B cell (primary cell): ENCODE measurements around the gene DGAT2L6. TPM values are rescaled to one million over a fixed set of nuclear protein-coding genes. Genes with fewer than 3 reads are reported as not detected.

ENCODE experiments used
- ATAC-seq: fragments of 200-7000 bp; cut with Tn5 transposase; one replicate; pipeline ENCODE4 v1.10.0; 2021; ENCODE audit warnings: low read depth, mild to moderate bottlenecking, moderate number of reproducible peaks, moderate library complexity
- CTCF ChIA-PET: fragments of 350-600 bp; sonication (Branson Sonifier 250); formaldehyde crosslinking; loops from one replicate; lab custom pipeline; 2021; ENCODE audit warnings: antibody characterized with exemption, inconsistent platforms; lab: Charles Lee
- POLR2A ChIA-PET: fragments of 350-600 bp; sonication (Branson Sonifier 250); formaldehyde crosslinking; loops from one replicate; lab custom pipeline; 2021; ENCODE audit warnings: antibody characterized with exemption; lab: Charles Lee
- DNase-seq: peaks from one replicate; pipeline ENCODE4 v3.0.0; 2013
- H2AFZ ChIP-seq: 2 replicates; pipeline ENCODE4 v1.6.1; 2012; ENCODE audit warnings: mild to moderate bottlenecking, low read depth, low read length; ENCODE audit not compliant: insufficient read depth, poor library complexity, severe bottlenecking
- H3K27ac ChIP-seq, 2 donors: 1 replicate in 1 of 2; 2 replicates in 1 of 2; pipeline ENCODE4 v1.5.1; 2012 to 2013; ENCODE audit warnings: low read length in 2 of 2, mild to moderate bottlenecking in 2 of 2, moderate library complexity in 1 of 2
- H3K27me3 ChIP-seq, 4 experiments: fragments of 200-600 bp in 1 of 4; sonication (generic) in 1 of 4; replicated peaks in 1 of 4; 1 replicate in 2 of 4; 2 replicates in 2 of 4; pipeline versions ENCODE4 v1.6.1 to v1.7.0; 2013 to 2016; ENCODE audit warnings: low read length in 3 of 4, mild to moderate bottlenecking in 2 of 4, mixed read lengths in 1 of 4, moderate library complexity in 1 of 4; ENCODE audit not compliant: insufficient read depth in 4 of 4, control insufficient read depth in 3 of 4; ENCODE audit errors: control extremely low read depth in 1 of 4
- H3K36me3 ChIP-seq, 2 experiments: replicated peaks in 1 of 2; 1 replicate in 1 of 2; 2 replicates in 1 of 2; pipeline versions ENCODE4 v1.6.1 to v1.7.1; 2013; ENCODE audit warnings: low read length in 1 of 2; ENCODE audit not compliant: insufficient read depth in 2 of 2, control insufficient read depth in 1 of 2; ENCODE audit errors: control extremely low read depth in 1 of 2, extremely low read depth in 1 of 2
- H3K4me1 ChIP-seq, 2 donors: fragments of 200-600 bp in 1 of 2; sonication (generic) in 1 of 2; 1 replicate in 1 of 2; 2 replicates in 1 of 2; pipeline versions ENCODE4 v1.5.1 to v1.6.1; 2013 to 2017; ENCODE audit warnings: low read length in 2 of 2; ENCODE audit not compliant: control insufficient read depth in 2 of 2, insufficient read depth in 2 of 2
- H3K4me2 ChIP-seq: replicated peaks from 2 replicates; pipeline ENCODE3; 2012; ENCODE audit warnings: mild to moderate bottlenecking, low read depth, low read length; ENCODE audit not compliant: poor library complexity, severe bottlenecking
- H3K4me3 ChIP-seq, 5 experiments: fragments of 200-600 bp in 1 of 5; sonication (generic) in 1 of 5; 1 replicate in 3 of 5; 2 replicates in 2 of 5; pipeline versions ENCODE4 v1.5.1 to v1.7.0; 2011 to 2016; ENCODE audit warnings: low read length in 4 of 5, mild to moderate bottlenecking in 4 of 5, low read depth in 2 of 5, control low read depth in 1 of 5, moderate library complexity in 1 of 5; ENCODE audit not compliant: insufficient read depth in 1 of 5; ENCODE audit errors: control extremely low read depth in 1 of 5, extremely low read depth in 1 of 5
- H3K79me2 ChIP-seq: fragments of 200-600 bp; sonication (generic); one replicate; pipeline ENCODE4 v1.6.0; 2016; ENCODE audit warnings: low read length; ENCODE audit not compliant: control insufficient read depth, insufficient read depth
- H3K9ac ChIP-seq: fragments of 200-600 bp; sonication (generic); 2 replicates; pipeline ENCODE4 v1.6.1; 2017; ENCODE audit warnings: mild to moderate bottlenecking, low read length, moderate library complexity
- H3K9me3 ChIP-seq, 3 donors: one replicate each; pipeline versions ENCODE4 v1.6.1 to v1.7.1; 2013; ENCODE audit warnings: low read length in 2 of 3; ENCODE audit not compliant: control insufficient read depth in 2 of 3, insufficient read depth in 1 of 3; ENCODE audit errors: control extremely low read depth in 1 of 3
- H4K20me1 ChIP-seq: 2 replicates; pipeline ENCODE4 v1.6.0; 2012; ENCODE audit warnings: mild to moderate bottlenecking, low read length; ENCODE audit not compliant: insufficient read depth, control insufficient read depth, poor library complexity, severe bottlenecking
- H3K27ac Mint-ChIP-seq: one replicate; pipeline ENCODE4 v1.8.0; 2021; ENCODE audit warnings: mixed read lengths
- H3K27me3 Mint-ChIP-seq: one replicate; pipeline ENCODE4 v1.8.0; 2021; ENCODE audit warnings: mixed read lengths
- H3K4me1 Mint-ChIP-seq: one replicate; pipeline ENCODE4 v1.8.0; 2021; ENCODE audit warnings: mixed read lengths
- H3K4me3 Mint-ChIP-seq: one replicate; pipeline ENCODE4 v1.8.0; 2021; ENCODE audit warnings: mixed read lengths
- H3K9me3 Mint-ChIP-seq: one replicate; pipeline ENCODE4 v1.8.0; 2022; ENCODE audit warnings: mixed read lengths; ENCODE audit not compliant: insufficient read depth
- EZH2 ChIP-seq: IDR thresholded peaks from 2 replicates; pipeline ENCODE4 v1.6.1; 2012; ENCODE audit warnings: borderline replicate concordance, low read depth, mild to moderate bottlenecking, moderate library complexity, low read length; ENCODE audit not compliant: insufficient read depth, poor library complexity, severe bottlenecking
- WGBS: methylation state at CpG from one replicate; pipeline ENCODE4 v1.1.5; 2013; ENCODE audit warnings: missing lambda C conversion rate; ENCODE audit not compliant: insufficient coverage; 5-methylcytosine and 5-hydroxymethylcytosine counted together
- intact Hi-C: fragments of 100-400 bp; cut with micrococcal nuclease; formaldehyde crosslinking; loops from one replicate; pipeline ENCODE4 v1.10.0; 2022
- polyA plus RNA-seq: library from polyadenylated mRNA; depleted of rRNA; stranded (reverse); fragments of >200 nt; gene quantifications from 2 replicates; pipeline ENCODE4 v1.2.3, GENCODE V29; 2012
- total RNA-seq, 2 donors: library from RNA; stranded (reverse); fragments of 120-200 nt in 1 of 2; gene quantifications; 1 replicate in 1 of 2; 2 replicates in 1 of 2; pipeline versions ENCODE4 v1.2.3 to v1.2.4, GENCODE V29; 2013 to 2022
- TF ChIP-seq, protein P1 (sequence below): fragments of 200-600 bp; IDR thresholded peaks from one replicate; pipeline ENCODE4 v1.8.0; 2022; ENCODE audit warnings: antibody characterized with exemption, mild to moderate bottlenecking

DGAT2L6 gene
- total and polyA plus RNA-seq, 2 donors (not counting 1 experiment from before 2014, with no cell fraction given) = not detected

DNA sequence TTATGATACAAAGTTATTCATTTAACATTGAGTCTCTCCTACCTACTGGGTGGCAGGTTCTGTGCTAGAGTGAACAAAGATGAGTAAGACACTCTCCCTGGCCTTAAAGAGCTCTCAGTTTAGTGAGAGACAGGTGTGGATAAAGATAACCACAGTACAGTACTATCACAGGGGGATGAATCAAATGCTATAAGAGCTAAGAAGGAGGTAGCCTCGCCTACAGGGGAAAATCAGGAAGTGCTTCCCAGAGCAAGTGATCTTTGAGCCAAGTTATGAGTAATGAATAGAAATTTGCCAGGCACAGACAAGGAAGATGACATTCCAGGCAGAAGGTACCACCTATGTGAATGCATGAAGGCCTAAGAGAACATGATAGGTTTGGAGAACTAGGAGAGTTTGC is 47.5 kb upstream of the DGAT2L6 start:
- no peaks in the 10 kb centered on the region for H3K9me3 ChIP-seq
- DNase-seq (no peak), ATAC-seq (no peak)
- H3K27me3 ChIP-seq = no peaks in the 10 kb centered on the region
- peaks cover 7% of the 10 kb centered on the region in 2 donors for H3K4me1 ChIP-seq
- no peaks in the 10 kb centered on the region for H3K9me3 Mint-ChIP-seq
- H3K27me3 Mint-ChIP-seq = no peaks in the 10 kb centered on the region
- H3K79me2 ChIP-seq = peaks cover 10% of the 10 kb centered on the region
- H3K4me2 ChIP-seq = no peak overlapping the region
- H4K20me1 ChIP-seq = no peaks in the 10 kb centered on the region
- TF ChIP-seq EZH2 = no peak
- TF ChIP-seq, protein P1, sequence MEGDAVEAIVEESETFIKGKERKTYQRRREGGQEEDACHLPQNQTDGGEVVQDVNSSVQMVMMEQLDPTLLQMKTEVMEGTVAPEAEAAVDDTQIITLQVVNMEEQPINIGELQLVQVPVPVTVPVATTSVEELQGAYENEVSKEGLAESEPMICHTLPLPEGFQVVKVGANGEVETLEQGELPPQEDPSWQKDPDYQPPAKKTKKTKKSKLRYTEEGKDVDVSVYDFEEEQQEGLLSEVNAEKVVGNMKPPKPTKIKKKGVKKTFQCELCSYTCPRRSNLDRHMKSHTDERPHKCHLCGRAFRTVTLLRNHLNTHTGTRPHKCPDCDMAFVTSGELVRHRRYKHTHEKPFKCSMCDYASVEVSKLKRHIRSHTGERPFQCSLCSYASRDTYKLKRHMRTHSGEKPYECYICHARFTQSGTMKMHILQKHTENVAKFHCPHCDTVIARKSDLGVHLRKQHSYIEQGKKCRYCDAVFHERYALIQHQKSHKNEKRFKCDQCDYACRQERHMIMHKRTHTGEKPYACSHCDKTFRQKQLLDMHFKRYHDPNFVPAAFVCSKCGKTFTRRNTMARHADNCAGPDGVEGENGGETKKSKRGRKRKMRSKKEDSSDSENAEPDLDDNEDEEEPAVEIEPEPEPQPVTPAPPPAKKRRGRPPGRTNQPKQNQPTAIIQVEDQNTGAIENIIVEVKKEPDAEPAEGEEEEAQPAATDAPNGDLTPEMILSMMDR = no peak
- WGBS = no CpG with 5 or more reads among the region's 1 CpG
- H3K4me1 Mint-ChIP-seq = peaks cover 15% of the 10 kb centered on the region
- H2AFZ ChIP-seq = no peak overlapping the region
- ChIA-PET POLR2A (no interaction called here), CTCF (interaction anchor here (1.4 kb wide), 1 partner anchor 32 kb away, joined by 4 read pairs; no protein-coding TSS in a partner anchor)
- intact Hi-C loops = loop anchor here (5.0 to 10.0 kb wide), 4 partner anchors 155 to 1405 kb away; partner anchors contain the start of genes OGT, PDZD11, PJA1 and RAB41
- no peak overlapping the region for H3K27ac ChIP-seq
- H3K9ac ChIP-seq = no peak overlapping the region
- no peak overlapping the region for H3K4me3 ChIP-seq
- H3K36me3 ChIP-seq = no peaks in the 10 kb centered on the region
- H3K27ac Mint-ChIP-seq = no peak overlapping the region
- no peak overlapping the region for H3K4me3 Mint-ChIP-seq

DNA sequence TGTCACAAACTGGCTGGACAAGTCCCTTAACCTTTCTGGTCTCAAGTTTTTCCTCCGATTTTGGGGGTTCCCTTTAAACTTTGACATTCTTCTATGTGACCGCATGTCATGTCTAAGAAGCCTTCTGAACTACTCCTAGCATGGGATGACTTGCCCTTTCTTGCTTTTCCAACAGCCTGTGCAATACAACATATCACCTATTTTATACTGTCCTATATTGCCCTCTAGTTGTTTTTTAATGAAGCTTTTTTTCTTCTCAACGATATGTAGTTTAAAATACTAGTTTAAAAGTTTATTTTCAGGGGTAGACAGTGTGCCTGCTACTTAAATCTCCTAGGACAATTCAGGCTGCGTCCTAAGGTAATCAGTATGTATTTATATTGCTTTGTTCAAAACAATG is 45.1 kb upstream of the DGAT2L6 start:
- no peak overlapping the region for H3K9ac ChIP-seq
- H3K9me3 ChIP-seq = no peaks in the 10 kb centered on the region
- 60% methylated on average over 2 of the region's 4 CpGs for WGBS
- DNase-seq (no peak), ATAC-seq (no peak)
- H3K27me3 ChIP-seq = no peaks in the 10 kb centered on the region
- no peak overlapping the region for H3K4me3 ChIP-seq
- no peak overlapping the region for H3K27ac ChIP-seq
- H3K79me2 ChIP-seq = peaks cover 19% of the 10 kb centered on the region
- H3K4me1 Mint-ChIP-seq = peaks cover 27% of the 10 kb centered on the region
- peaks cover 0 to 10% of the 10 kb centered on the region in 2 experiments for H3K36me3 ChIP-seq
- no peaks in the 10 kb centered on the region for H4K20me1 ChIP-seq
- ChIA-PET CTCF (interaction anchor here (0.7 kb wide), 1 partner anchor 1110 kb away, joined by 4 read pairs; no protein-coding TSS in a partner anchor), POLR2A (interaction anchor here (1.2 kb wide), 1 partner anchor 1303 kb away, joined by 3 read pairs; the partner anchor contains the start of gene EFNB1)
- no peak overlapping the region for H3K27ac Mint-ChIP-seq
- intact Hi-C loops = loop anchor here (5.0 to 10.0 kb wide), 4 partner anchors 153 to 1403 kb away; partner anchors contain the start of genes OGT, PDZD11, PJA1 and RAB41
- no peaks in the 10 kb centered on the region for H3K9me3 Mint-ChIP-seq
- peak overlapping the region; percentile 19 for H3K4me3 Mint-ChIP-seq
- no peaks in the 10 kb centered on the region for H3K27me3 Mint-ChIP-seq
- TF ChIP-seq, protein P1 = no peak
- no peak for TF ChIP-seq EZH2
- peak overlapping the region; percentile 26 for H2AFZ ChIP-seq
- peaks cover 16% of the 10 kb centered on the region in 2 donors for H3K4me1 ChIP-seq
- H3K4me2 ChIP-seq = peak overlapping the region; percentile 80
